CD4-positive, CD25-positive, alpha-beta regulatory T cell (primary cell): Measurements from ENCODE around the gene CEACAM3. TPM values are rescaled to one million over a fixed set of nuclear protein-coding genes. Genes with fewer than 3 reads are reported as not detected.

ENCODE experiments used
- ATAC-seq, 2 donors: fragments of 150-1000 bp; cut with Tn5 transposase; one replicate each; pipeline ENCODE4 v1.10.0; 2021; ENCODE audit warnings: low read depth in 2 of 2, moderate number of reproducible peaks in 2 of 2, moderate library complexity in 1 of 2
- DNase-seq, 3 donors: peaks; one replicate each; pipeline versions ENCODE4 v3.0.0 to v3.0.0-alpha.2; 2012 to 2022; ENCODE audit warnings: mixed read lengths in 1 of 3
- H3K27ac ChIP-seq: one replicate; pipeline ENCODE4 v1.7.0; 2013; ENCODE audit warnings: mild to moderate bottlenecking, low read length; ENCODE audit not compliant: insufficient read depth, poor library complexity, severe bottlenecking
- H3K27me3 ChIP-seq: one replicate; pipeline ENCODE4 v1.7.0; 2013; ENCODE audit warnings: low read length; ENCODE audit not compliant: control insufficient read depth, insufficient read depth
- H3K36me3 ChIP-seq: one replicate; pipeline ENCODE4 v1.7.0; 2013; ENCODE audit warnings: mild to moderate bottlenecking, low read length, moderate library complexity; ENCODE audit not compliant: control insufficient read depth, insufficient read depth
- H3K4me1 ChIP-seq: 2 replicates; pipeline ENCODE4 v1.7.0; 2013; ENCODE audit warnings: mild to moderate bottlenecking, low read length; ENCODE audit not compliant: insufficient read depth, control insufficient read depth, poor library complexity, severe bottlenecking
- H3K4me3 ChIP-seq: one replicate; pipeline ENCODE4 v1.7.0; 2013; ENCODE audit warnings: low read depth, mild to moderate bottlenecking, low read length, moderate library complexity
- H3K9me3 ChIP-seq, 2 experiments: 1 replicate in 1 of 2; 2 replicates in 1 of 2; pipeline ENCODE4 v1.7.0; 2013; ENCODE audit warnings: low read length in 2 of 2, mild to moderate bottlenecking in 1 of 2, moderate library complexity in 1 of 2; ENCODE audit not compliant: control insufficient read depth in 2 of 2
- H3K27ac Mint-ChIP-seq, 3 donors: one replicate each; pipeline ENCODE4 v1.8.0; 2020 to 2022; ENCODE audit warnings: mild to moderate bottlenecking in 3 of 3, mixed read lengths in 3 of 3, moderate library complexity in 2 of 3
- H3K27me3 Mint-ChIP-seq: one replicate; pipeline ENCODE4 v1.8.0; 2022; ENCODE audit warnings: mild to moderate bottlenecking, mixed read lengths
- H3K36me3 Mint-ChIP-seq: one replicate; pipeline ENCODE4 v1.8.0; 2020; ENCODE audit warnings: mixed read lengths
- H3K4me1 Mint-ChIP-seq, 4 donors: one replicate each; pipeline ENCODE4 v1.8.0; 2020 to 2022; ENCODE audit warnings: mixed read lengths in 4 of 4, mild to moderate bottlenecking in 1 of 4
- H3K4me3 Mint-ChIP-seq, 4 donors: one replicate each; pipeline ENCODE4 v1.8.0; 2020 to 2022; ENCODE audit warnings: mild to moderate bottlenecking in 4 of 4, mixed read lengths in 4 of 4, moderate library complexity in 3 of 4
- H3K9me3 Mint-ChIP-seq, 7 donors: one replicate each; pipeline ENCODE4 v1.8.0; 2020 to 2022; ENCODE audit warnings: mixed read lengths in 7 of 7, mild to moderate bottlenecking in 3 of 7, moderate library complexity in 2 of 7
- polyA plus RNA-seq, 4 donors: library from polyadenylated mRNA; unstranded; fragments of 300-500 nt; fragmentation: Illumina TruSeq; gene quantifications; one replicate each; pipeline ENCODE4 v1.2.3, GENCODE V29; 2021
- total RNA-seq: library from RNA; stranded (reverse); gene quantifications from one replicate; pipeline ENCODE4 v1.2.3, GENCODE V29; 2022

CEACAM3 gene
- total and polyA plus RNA-seq, 5 donors from 2014 or later, result not detected

DNA sequence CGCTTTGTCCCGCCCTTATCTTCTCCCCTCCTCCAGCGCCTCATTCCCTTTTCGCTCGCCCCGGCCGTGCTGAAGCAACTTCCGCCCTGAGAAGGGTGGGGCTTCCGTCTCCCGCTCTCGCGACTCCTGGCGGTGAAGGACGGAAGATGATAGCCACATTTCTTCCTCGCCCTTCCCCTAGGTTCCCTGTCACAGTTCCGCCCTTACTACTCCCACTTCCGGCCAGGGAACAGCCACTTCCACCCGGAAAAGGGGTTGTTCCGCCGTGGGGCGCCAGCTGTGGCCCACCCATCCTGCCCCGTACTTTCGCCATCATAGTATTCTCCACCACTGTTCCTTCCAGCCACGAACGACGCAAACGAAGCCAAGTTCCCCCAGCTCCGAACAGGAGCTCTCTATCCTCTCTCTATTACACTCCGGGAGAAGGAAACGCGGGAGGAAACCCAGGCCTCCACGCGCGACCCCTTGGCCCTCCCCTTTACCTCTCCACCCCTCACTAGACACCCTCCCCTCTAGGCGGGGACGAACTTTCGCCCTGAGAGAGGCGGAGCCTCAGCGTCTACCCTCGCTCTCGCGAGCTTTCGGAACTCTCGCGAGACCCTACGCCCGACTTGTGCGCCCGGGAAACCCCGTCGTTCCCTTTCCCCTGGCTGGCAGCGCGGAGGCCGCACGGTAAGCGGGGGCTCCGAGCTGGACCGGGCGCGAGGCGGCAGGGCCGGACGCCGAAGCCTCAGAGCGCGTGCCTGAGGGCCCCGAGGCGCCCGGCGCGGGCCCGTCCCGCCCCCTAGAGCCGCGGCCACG is 63.4 kb downstream of the CEACAM3 start, which contains the start of gene RPS19:
RPS19 (plus strand) TSS at position 638 of the 801 bp plus-strand sequence. CDS start 520 bp downstream, outside the sequence.
- Mint-ChIP-seq H3K4me3 (peak within 1 kb of the TSS; percentile 85 to 96 (median 92)), H3K27me3 (no peaks in the 10 kb centered on the region), H3K9me3 (peaks cover 0 to 1% (median 0%) of the 10 kb centered on the region in 7 donors), H3K27ac (peak within 1 kb of the TSS; percentile 83 to 98 (median 95)), H3K4me1 (peaks cover 0 to 55% (median 30%) of the 10 kb centered on the region in 4 donors), H3K36me3 (peaks cover 35% of the 10 kb centered on the region)
- DNase-seq, result peak; percentile 96 to 99 (median 99)
- Histone ChIP-seq H3K27me3 (no peaks in the 10 kb centered on the region), H3K4me1 (peaks cover 49% of the 10 kb centered on the region), H3K4me3 (peak within 1 kb of the TSS; percentile 85), H3K9me3 (no peaks in the 10 kb centered on the region), H3K27ac (peak within 1 kb of the TSS; percentile 98), H3K36me3 (peaks cover 34% of the 10 kb centered on the region)
- peak; percentile 82 to 85 for ATAC-seq

DNA sequence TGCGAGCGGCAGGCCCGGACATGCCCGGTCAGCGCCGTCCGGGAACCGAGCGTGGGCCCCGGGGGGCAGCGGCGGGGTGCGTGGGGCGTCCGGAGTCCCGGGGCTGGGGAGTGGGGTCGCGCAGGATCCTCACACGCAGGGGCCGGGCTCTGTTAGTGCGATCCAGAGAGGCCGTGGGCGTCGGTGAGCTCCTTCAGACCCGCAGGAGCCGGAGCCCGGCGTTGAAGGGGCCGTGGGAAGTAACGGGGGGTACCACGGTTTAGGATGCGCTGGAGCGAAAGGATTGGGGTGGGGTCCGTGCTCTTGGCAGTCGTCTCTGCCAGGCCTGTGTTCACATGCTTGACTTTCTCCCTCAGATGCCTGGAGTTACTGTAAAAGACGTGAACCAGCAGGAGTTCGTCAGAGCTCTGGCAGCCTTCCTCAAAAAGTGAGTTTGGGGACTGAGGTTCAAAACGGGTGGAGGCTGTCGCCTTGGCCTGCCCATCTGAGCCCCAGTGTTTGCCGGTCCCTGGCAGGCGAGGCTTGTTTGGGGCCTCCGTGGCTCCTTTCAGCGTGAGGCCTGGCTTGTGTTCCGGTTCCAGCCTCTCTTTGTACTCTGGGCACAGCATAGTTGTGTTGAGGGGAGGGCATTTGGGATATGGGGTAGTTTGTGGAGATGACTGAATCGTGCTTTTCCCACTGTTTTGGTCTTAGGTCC is 64.2 kb downstream of the CEACAM3 start:
- Histone ChIP-seq H3K27ac (peak overlapping the region; percentile 98), H3K36me3 (peaks cover 40% of the 10 kb centered on the region), H3K9me3 (no peaks in the 10 kb centered on the region), H3K27me3 (no peaks in the 10 kb centered on the region), H3K4me1 (peaks cover 49% of the 10 kb centered on the region), H3K4me3 (peak overlapping the region; percentile 81)
- ATAC-seq, result no peak
- DNase-seq, result peak in 1 of 3 donors; percentile 40
- H3K27ac Mint-ChIP-seq, result peak overlapping the region; percentile 83 to 95 (median 93)
- peak overlapping the region; percentile 85 to 96 (median 92) for H3K4me3 Mint-ChIP-seq
- no peaks in the 10 kb centered on the region for H3K27me3 Mint-ChIP-seq
- H3K4me1 Mint-ChIP-seq, result peaks cover 0 to 57% (median 30%) of the 10 kb centered on the region in 4 donors
- H3K36me3 Mint-ChIP-seq, result peaks cover 35% of the 10 kb centered on the region
- peaks cover 0 to 1% (median 0%) of the 10 kb centered on the region in 7 donors for H3K9me3 Mint-ChIP-seq

Other genes starting within 250 kb of the CEACAM3 start
- 43.8 TPM for gene CEACAM21, start 220.4 kb upstream of the CEACAM3 start, total RNA-seq
- gene CEACAM21, start 220.4 kb upstream of the CEACAM3 start, polyA plus RNA-seq, result 10 to 100 TPM; 39.1 to 58.6 (median 46.7) TPM
- gene CEACAM4, start 169.5 kb upstream of the CEACAM3 start, total RNA-seq, result 16.1 TPM
- 10 to 100 TPM; 24.4 to 50.2 (median 36.5) TPM for gene CEACAM4, start 169.5 kb upstream of the CEACAM3 start, polyA plus RNA-seq
- gene CEACAM7, start 108.3 kb upstream of the CEACAM3 start, total RNA-seq, result not detected
- gene CEACAM7, start 108.3 kb upstream of the CEACAM3 start, polyA plus RNA-seq, result not detected
- gene CEACAM5, start 88.0 kb upstream of the CEACAM3 start, total RNA-seq, result not detected
- not detected for gene CEACAM5, start 88.0 kb upstream of the CEACAM3 start, polyA plus RNA-seq
- not detected for gene CEACAM6, start 41.1 kb upstream of the CEACAM3 start, total RNA-seq
- not detected for gene CEACAM6, start 41.1 kb upstream of the CEACAM3 start, polyA plus RNA-seq
- gene LYPD4, start 48.1 kb downstream of the CEACAM3 start, total RNA-seq, result not detected
- gene LYPD4, start 48.1 kb downstream of the CEACAM3 start, polyA plus RNA-seq, result not detected
- gene DMRTC2, start 48.5 kb downstream of the CEACAM3 start, total RNA-seq, result not detected
- not detected for gene DMRTC2, start 48.5 kb downstream of the CEACAM3 start, polyA plus RNA-seq
- 2,081 TPM for gene RPS19, start 63.7 kb downstream of the CEACAM3 start, total RNA-seq
- gene RPS19, start 63.7 kb downstream of the CEACAM3 start, polyA plus RNA-seq, result 1,000 to 10,000 TPM; 3,595 to 5,716 (median 4,931) TPM
- 4.9 TPM for gene CD79A, start 80.7 kb downstream of the CEACAM3 start, total RNA-seq
- gene CD79A, start 80.7 kb downstream of the CEACAM3 start, polyA plus RNA-seq, result 10 to 100 TPM; 10.6 to 17.9 (median 16.4) TPM
- 1,312 TPM for gene ARHGEF1, start 86.6 kb downstream of the CEACAM3 start, total RNA-seq
- gene ARHGEF1, start 86.6 kb downstream of the CEACAM3 start, polyA plus RNA-seq, result 100 to 1,000 TPM; 162 to 187 (median 180) TPM
- gene ERFL, start 131.9 kb downstream of the CEACAM3 start, total RNA-seq, result 4.7 TPM
- gene ERFL, start 131.9 kb downstream of the CEACAM3 start, polyA plus RNA-seq, result not detected
- 94.0 TPM for gene RABAC1, start 162.7 kb downstream of the CEACAM3 start, total RNA-seq
- gene RABAC1, start 162.7 kb downstream of the CEACAM3 start, polyA plus RNA-seq, result 100 to 1,000 TPM; 184 to 261 (median 237) TPM
- gene ATP1A3, start 197.6 kb downstream of the CEACAM3 start, total RNA-seq, result 11.1 TPM
- 1 to 10 TPM in 3 of 4 donors, under 1 TPM in 1; 0.92 to 3.5 (median 1.7) TPM for gene ATP1A3, start 197.6 kb downstream of the CEACAM3 start, polyA plus RNA-seq